A549 treated with Hydrocortisone at 1 μM for 4 hours (cell line): ENCODE data around the gene C16orf54. TPM values are rescaled to one million over a fixed set of nuclear protein-coding genes. Genes with fewer than 3 reads are reported as not detected.

Source experiments
- total RNA-seq: library from RNA; stranded (reverse); fragments of 200-300 nt; extraction: Qiagen RNA extraction; gene quantifications from 5 replicates; pipeline ENCODE4 v1.2.3, GENCODE V29; 2022

Gene C16orf54
- not detected in 5 replicates for total RNA-seq

GRCh38 chr16:29745853-29746345 is at the start of gene C16orf54:
Gene C16orf54, minus strand, starts transcription at chr16:29745990. Its CDS starts 1,039 bp downstream, at chr16:29744951.

GRCh38 chr16:29790183-29790948 is 44.6 kb upstream of the C16orf54 start, which contains the start of gene KIF22:
Gene KIF22, plus strand, starts transcription at chr16:29790751. Its CDS starts 9 bp downstream, at chr16:29790760.

GRCh38 chr16:29777576-29778350 is 32.0 kb upstream of the C16orf54 start, which contains the start of gene ZG16:
Gene ZG16, plus strand, starts transcription at chr16:29778256. Its CDS starts 1,011 bp downstream, at chr16:29779267.

Other genes starting within 250 kb of the C16orf54 start
- gene NPIPB12, start 239.6 kb downstream of the C16orf54 start, total RNA-seq = 20.2 to 37.2 TPM (median 30.1 TPM) in 5 replicates
- gene SPN, start 82.7 kb downstream of the C16orf54 start, total RNA-seq = 0.02 TPM in 1 of 5 replicates, not detected in the others
- 0.53 to 0.90 TPM (median 0.87 TPM) in 5 replicates for gene QPRT, start 66.8 kb downstream of the C16orf54 start, total RNA-seq
- gene ZG16, start 32.3 kb upstream of the C16orf54 start, total RNA-seq = not detected in 5 replicates
- gene KIF22, start 44.8 kb upstream of the C16orf54 start, total RNA-seq = 86.4 to 92.6 TPM (median 90.5 TPM) in 5 replicates
- gene MAZ, start 60.5 kb upstream of the C16orf54 start, total RNA-seq = 160 to 170 TPM (median 168 TPM) in 5 replicates
- gene PRRT2, start 66.2 kb upstream of the C16orf54 start, total RNA-seq = 0.26 to 0.52 TPM (median 0.31 TPM) in 5 replicates
- gene PAGR1, start 70.2 kb upstream of the C16orf54 start, total RNA-seq = 38.6 to 43.2 TPM (median 40.7 TPM) in 5 replicates
- gene MVP, start 74.5 kb upstream of the C16orf54 start, total RNA-seq = 131 to 146 TPM (median 140 TPM) in 5 replicates
- gene CDIPT, start 117.2 kb upstream of the C16orf54 start, total RNA-seq = 67.9 to 92.6 TPM (median 87.4 TPM) in 5 replicates
- gene SEZ6L2, start 153.6 kb upstream of the C16orf54 start, total RNA-seq = 18.2 to 22.4 TPM (median 20.4 TPM) in 5 replicates
- gene ASPHD1, start 154.5 kb upstream of the C16orf54 start, total RNA-seq = 15.8 to 26.9 TPM (median 23.3 TPM) in 5 replicates
- 12.0 to 15.5 TPM (median 13.9 TPM) in 5 replicates for gene KCTD13, start 180.2 kb upstream of the C16orf54 start, total RNA-seq
- gene TMEM219, start 216.1 kb upstream of the C16orf54 start, total RNA-seq = 83.5 to 102 TPM (median 96.1 TPM) in 5 replicates
- gene TAOK2, start 227.9 kb upstream of the C16orf54 start, total RNA-seq = 28.0 to 31.9 TPM (median 30.9 TPM) in 5 replicates
- 14.5 to 17.7 TPM (median 15.5 TPM) in 5 replicates for gene HIRIP3, start 249.6 kb upstream of the C16orf54 start, total RNA-seq